HG02973 (cell line): ENCODE data around the gene PLA1A.

Experiments used
- ATAC-seq: cut with Tn5 transposase; IDR thresholded peaks from one replicate; pipeline ENCODE4 v1.9.1; 2021; ENCODE audit warnings: moderate library complexity; ENCODE audit not compliant: unreplicated experiment

Gene PLA1A

DNA sequence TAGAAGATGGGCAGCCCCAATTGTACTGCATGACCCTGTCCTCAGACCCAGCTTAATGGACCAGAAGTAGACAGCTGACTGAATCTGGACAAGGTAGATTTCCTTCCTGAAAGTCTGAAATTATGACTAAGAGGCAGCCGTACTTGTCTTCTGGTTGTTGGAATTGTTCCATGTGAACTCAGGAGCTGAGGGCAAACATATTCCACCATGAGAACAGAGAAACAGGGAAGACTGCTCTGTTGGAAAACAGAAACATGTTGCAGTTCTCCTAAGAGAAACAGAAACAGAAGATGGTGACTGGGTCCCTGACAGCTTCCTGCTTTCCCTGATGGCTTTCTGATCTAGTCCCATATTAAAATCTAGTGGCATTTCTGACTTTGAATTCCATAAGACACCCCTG lies 38.6 kb downstream of the PLA1A start:
- ATAC-seq: no peak

DNA sequence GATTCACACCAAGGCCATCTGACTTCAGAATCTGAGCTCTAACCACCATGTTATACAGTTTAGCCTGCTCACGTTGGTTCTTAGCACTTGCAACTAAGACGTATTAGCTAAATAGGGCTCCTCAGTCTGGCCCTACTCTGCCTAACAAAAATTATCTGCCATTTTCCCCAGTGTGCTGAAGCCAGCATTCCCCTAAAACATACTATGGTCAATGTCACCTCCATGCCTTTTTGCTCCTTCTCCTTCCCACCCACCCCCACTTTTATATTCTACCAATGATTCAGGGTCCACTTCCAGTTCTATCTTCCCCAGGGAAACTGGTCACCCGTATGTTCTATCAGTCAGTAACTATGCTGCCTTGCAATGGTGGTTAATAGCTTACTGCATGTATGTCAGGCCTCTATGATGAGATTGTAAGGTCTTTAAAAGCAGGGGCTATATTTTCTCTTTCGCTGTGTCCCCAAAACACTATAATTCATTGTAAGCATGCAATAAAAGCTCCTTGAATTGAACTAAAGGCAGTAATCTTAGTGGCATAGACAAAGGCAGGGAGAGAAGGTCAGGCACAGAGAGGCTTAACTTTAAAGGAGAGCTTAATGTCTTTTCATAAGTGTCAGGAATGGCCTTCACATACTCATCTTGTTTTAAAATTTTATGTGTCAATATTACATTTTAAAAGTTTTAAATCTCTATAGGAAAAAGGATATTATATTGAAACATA lies 39.4 kb downstream of the PLA1A start:
- ATAC-seq: no peak

DNA sequence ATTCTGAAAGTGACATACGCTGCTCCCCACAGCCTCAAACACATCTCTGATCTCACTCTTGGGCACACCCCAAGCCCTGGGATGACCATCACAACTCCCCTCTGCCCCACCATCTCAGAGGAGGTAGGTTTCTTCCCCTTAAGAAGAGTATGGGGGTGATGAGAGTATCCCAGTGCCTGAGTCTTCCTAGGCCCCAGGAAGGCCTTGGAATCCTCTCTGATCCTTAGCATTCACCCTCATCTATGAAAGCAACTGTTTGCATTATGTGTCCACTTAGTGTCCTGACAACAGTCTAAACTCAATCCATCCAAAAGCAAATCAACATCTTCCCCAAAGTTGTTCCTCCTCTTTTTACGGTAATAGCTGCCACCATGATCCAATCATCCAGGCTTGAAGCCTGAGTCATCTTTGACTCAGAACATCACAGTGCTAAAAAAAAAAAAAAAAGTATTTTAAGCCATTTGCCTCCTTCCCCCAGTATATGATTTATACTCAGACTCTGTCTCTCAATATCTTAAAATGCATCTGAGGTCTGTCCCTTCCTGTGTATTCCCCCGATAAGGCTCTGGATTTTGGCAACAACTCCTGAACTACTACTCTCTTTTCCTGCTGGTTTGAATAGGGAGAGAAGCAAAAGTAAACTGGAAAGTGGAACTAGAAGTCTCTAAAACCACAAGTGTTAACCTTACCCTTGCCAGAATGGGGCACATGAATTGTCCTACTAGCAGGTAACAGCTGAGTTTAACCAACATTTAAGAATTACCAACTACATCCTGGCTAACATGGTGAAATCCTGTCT lies 40.2 kb downstream of the PLA1A start:
- peak; percentile 25 for ATAC-seq

DNA sequence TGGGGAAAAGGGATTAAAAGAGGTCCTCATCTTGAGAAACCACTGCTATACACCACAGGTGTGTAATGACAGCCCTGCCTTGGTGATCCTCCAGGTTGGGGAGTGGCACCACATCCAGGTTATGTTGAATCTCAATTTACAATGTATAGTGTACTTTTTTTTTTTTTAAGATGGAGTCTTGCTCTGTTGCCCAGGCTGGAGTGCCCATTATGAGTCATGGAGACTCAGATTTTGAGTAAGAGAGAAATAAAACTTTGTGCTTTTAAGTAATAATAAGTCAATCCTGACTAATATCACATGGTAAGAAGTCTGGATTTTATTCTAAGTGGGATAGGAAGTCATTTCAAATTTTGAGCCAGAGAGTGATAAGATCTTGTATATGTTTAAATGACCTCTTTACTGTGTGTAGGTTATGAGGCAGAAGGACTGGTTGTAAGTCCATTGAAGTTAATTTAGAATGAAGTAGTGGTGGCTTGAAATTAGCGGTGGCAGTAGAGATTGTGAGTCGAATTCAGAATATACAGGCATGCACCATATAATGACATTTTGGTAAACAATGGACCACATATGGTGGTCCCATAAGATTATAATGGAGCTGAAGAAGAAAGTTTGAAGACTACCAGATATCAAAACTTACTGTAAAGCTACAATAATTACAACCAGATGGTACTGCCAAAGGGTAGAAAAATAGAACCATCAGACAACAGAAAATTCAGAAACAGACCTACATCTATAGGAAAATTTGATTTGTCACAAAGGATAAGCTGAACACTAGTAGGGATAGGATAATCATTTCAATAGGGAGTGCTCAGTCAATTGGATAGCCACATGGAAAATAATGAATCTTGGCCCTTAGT lies 42.0 kb downstream of the PLA1A start:
- ATAC-seq: no peak

DNA sequence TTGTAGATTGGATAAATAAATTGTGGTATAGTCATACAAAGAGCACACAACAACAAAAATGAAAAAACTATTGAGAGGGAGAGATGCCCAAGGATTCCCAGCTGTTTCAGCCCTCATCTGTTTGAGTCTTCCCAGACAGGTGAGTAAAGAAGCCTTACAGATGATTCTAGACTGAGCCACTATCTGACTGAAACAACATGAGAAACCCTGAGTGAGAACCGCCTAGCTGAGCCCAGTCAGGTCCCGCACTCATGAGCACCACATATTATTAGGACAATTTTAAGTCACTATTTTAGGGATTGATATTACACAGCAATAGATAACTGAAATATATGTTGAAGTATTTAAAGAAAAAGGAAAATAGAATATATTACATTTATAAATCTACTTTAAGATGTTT lies 43.7 kb downstream of the PLA1A start:
- ATAC-seq: no peak

DNA sequence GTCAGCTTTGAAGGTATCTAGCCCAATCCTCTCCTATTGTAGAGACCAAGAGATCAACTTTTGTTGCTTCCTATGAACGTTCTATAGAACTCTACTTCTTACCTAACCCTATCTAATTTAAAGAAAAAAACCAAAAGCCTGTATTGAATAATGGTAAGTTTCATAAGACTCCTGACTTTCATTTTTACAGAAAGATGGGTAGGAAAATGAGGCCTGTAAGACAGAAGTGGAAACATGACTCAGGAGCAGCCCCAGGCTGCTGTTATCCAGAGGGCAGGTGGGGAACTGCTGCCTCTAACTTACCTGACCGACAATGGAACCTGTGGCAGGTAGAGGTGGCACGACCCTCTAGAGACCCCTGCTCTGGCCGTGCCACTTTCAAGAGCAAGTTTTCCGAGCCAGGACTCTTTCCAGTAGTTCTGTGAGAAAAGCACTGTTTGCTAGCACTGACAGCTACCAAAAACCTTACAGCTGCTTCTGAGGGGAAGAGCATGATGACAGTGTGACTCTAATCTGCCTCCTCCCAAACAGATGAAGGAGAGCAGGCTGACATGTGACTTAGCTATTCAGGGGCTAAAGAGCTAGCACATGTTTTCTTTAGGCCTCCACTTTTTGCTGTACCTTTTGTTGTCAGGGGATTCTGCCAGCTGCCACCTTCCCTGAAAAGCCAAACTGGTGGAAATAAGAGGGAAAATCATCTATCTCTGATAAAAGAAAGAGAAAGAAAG lies 45.2 kb downstream of the PLA1A start:
- no peak for ATAC-seq

DNA sequence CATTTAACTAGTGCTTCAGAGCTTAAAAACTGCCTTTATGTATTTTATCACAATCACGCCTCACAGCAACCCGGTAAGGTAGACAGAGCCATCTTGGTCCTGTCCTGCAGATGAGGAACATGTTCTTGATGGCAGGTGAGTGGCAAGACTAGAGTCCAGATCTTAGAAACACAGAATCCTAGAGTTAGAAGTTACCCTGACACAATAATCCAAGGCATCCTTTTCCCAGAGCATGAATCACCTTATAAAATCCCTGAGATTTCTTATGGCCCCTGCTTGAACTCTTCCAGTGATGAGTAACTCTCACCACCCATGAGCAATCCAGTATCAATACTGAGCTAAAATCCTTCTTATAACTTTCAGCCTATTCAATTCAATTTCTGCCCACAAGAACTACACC lies 45.8 kb downstream of the PLA1A start:
- no peak for ATAC-seq

DNA sequence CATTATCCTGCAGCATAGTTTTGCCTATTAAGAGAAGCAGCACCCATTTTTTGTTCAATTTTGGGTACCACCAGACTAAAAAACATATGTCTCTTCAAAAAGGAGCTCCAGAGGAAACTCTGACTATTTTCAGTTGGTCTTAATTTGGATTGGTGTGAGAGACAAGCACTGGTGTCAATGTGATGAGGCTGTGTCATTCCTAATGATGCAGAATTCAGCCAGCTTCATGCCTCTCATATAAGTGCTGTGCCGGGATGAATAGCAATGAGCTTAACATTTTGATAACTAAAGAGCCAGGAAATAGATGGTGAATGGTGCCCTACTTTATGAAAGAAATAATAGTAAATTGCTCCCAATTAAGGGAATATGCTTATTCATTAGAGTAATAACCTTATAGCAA lies 46.8 kb downstream of the PLA1A start:
- no peak for ATAC-seq

DNA sequence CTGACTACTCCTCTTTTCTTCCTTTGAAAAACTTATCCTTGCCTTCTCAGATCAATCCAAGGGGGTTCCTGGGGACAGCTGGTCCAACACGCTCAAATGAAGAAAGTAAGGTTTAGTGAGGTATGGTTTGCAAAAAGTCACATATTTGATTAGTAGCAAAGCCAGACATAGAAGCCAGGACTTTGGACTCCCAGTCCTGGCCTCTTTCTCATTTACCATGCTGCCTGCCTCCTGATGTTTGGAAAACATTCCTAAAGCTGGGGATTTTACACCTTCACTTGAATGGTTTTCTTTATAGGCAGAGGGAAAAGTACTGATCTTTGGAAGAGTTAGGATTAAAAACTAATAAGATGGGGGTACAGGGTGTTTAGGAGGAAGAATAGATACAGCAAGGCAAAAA lies 48.1 kb downstream of the PLA1A start:
- ATAC-seq: no peak

DNA sequence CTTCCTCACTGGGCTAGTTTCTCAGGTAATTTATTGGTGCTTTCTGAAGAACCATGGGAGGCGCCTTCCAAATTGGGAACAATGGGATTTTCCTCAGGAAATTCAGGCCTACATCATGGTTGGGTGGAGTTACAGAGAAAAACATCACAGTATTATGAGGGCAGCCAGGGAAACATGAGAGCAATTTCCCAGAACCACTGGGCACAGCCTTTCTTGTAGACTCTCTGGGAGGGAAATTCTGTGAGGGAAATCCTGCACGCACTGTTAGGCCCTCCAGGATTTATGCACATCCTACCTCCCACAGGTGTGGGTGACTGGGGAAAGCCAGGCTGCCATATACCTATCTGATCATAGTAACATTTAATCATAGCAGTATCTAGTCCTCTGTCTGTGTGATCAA lies 49.5 kb downstream of the PLA1A start:
- ATAC-seq: no peak

DNA sequence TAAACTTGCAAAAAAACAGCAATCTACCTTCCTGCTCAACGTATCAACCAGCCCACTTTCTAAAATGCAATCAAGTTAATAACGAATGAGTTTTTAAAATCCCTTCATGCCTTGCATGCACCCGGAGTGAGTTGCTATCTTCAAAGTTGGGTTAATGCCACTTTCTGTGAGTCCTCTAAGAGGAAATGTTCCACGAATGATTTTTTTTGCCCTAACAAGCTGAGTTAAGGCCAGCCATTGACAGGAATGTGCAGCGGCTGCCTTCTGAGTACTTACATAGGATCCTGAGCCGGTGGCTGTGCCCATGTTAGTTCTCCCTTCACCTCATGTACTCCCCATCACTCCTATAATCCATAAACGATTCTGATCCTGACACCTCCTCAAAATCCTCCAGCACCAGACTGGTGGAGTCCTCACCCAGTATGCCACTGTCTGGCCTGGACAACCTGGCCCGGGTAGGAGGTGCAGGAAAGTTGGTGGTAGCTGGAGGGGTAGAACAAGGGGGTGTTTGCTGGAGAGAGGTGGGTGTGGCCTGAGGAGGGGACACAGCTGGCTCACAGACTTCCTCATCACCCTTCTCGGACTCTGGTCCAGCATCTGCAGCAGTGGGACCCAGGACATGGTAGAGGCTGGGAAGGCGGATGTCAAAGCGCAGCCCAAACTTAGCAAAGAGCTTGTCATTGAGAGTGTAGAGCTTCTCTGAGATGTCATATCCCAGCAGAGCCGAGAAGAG lies 50.3 kb downstream of the PLA1A start:
- no peak for ATAC-seq

DNA sequence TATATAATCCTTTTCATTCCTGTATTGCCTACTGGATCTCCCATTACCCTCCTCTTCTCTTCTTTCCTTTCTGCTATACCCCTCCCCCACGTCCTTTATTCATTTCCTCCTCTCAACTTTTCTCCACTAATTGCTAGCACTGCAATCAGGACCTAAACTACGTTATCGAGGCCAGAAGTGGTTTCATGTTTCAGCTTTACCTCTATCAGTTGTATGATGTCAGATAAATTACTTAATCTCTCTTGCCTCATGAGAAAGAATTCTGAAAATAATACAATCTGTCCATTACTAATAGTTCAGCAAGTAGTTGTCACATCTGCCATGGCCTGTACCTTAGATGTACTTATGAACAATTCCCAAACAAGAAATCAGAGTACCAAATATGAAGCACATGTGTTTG lies 52.1 kb downstream of the PLA1A start:
- no peak for ATAC-seq

DNA sequence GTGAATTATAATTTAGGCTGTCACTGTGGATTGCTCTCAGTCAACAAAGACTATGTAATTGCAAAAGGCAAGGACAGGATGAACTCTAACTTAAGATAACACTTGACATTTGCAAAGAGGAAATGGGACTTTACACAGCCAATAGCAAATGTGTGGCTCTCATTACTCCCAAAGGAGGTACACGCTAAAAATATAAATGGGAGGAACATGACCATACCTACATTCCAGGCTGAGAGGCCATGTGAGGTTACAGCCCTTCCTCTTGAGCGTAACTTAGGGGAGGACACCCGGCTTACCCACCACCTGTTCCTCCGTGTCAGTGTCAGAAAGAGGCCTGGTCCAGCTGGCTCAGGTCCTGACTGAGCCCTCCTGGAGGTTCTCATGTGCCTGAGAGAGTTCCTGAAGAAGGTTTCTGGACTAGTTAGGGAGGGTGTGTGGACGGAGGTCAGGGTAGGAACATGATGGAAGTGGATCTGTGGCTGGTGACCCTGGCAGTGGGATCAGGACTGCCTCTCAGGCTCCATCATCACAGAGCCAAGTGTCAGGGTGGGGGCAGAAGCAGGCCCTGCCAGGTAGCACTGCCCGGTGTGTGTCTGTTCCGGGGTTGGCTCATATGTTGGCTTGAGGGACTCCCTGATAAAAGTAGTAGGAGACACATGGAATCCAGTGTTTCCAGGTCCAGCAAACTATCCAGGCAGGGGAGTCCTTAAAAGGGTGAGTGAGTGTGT lies 54.8 kb downstream of the PLA1A start:
- no peak for ATAC-seq

DNA sequence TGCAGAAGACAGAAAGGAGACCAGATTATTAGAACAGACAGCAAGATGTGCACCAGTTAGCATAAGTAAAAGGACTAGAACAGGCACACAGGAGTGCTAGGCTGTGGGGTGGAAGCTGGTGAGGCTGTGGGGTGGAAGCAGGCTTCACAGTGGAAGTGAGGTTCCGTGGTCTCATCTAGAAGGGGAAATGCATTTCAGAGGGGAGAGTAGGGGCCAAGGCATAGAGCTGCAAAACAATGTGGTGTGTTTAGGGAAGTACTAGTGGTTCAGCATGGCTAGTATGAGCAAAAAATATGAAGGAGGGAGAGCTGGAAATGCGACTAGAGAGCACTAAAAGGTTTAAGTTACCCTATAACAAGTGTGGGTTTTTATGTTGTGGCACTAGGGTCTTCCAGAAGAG lies 56.2 kb downstream of the PLA1A start:
- no peak for ATAC-seq

DNA sequence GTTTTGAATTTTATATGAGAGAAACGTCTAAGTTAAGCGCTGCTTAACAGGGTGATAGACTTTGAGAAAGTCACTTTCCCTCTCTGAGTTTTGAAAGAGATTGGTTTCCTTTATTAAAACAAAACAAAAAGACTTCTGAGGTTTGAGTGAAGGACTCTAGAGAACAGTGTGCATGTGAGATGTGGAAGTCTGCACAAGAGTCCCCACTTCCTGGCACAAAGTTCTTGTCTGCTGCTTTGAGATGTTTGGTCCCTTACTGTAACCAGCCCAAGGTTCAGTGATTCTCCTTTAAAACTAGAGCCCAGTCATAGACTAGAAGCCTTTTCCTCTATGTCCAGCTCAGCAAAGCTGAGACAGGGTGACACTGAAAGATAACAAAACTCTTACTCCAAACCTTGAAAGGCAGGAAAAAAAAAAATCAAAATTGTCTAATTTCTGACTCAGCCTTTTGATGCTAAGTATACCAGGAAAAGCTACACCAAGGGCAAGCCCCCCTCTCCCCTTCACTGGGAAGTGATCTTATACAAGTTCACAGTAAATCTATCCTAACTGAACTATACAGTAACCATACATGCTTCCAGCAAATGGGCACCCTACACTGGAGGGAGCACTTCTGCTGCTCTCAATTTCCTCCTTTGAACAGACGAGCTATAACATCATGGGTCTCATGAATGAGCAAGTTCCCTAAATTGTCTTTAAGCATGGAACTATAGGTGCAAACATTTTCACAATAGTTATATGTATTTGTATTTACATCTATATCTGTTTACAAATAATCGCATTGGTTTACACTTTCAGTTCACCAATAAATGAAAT lies 60.4 kb downstream of the PLA1A start:
- no peak for ATAC-seq

DNA sequence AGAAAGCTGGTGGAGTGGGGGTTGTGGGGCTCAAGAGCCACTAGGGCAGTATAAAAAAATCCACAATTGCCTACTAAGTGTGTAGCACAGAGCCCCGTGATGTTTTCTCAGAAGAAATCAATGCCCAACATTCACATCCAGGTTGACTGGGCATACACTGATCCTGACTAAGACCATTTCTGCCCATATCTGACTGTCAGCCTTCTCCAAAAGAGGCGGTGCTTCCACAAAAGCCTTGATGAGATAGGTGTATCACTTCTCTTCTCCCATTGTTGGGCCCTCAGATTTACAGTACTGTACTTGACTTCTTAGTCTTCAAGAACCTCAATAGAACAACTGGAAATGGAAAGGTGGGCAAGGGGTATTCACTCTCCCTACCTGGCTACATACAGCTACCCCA lies 61.3 kb downstream of the PLA1A start:
- ATAC-seq: no peak

DNA sequence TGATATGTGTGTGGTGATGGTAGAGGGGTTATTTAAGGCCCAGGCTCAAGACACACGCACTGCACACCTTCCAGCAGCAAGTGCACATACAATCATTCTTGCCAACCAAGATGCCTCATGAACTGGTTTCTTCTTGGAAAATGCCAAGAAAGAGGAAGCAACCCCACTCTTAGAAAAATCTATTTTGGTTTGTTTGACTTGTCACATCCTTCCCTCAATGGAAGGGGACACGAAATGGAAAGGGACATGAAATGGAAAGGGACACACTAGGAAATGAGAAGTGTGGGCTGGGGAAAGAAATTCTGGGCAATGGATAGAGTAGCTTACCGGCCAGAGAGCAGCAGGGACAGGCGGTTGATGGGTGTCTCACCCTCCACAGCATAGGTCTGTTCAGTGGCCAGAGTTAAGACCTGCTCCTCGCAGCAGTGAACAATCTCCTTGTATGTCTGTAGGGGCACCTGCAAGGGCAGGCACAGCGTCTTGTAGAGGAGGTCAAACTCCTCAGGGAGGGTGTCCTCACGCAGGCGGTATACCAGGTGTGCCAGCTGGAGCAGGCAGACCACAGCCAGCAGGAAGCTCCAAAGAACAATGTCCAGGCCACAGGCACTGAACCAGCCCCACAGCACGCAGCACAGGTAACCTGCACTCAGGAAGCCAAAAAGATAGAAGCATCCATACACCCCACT lies 62.1 kb downstream of the PLA1A start:
- ATAC-seq: no peak
